GM12878 (cell line): ENCODE data around the gene SRF. TPM values are rescaled to one million over a fixed set of nuclear protein-coding genes. Genes with fewer than 3 reads are reported as not detected.

Source experiments
- ATAC-seq: fragments of 200-7000 bp; cut with Tn5 transposase; 3 replicates; pipeline ENCODE4 v1.9.1; 2020; ENCODE audit warnings: mild to moderate bottlenecking, moderate library complexity
- BruUV-seq: library from RNA; stranded (reverse); fragments of 400-500 nt; replicated peaks from 2 replicates; lab custom pipeline; 2021; lab: Mats Ljungman, UMichigan
- CTCF ChIA-PET: fragments of 300-600 bp; sonication (Branson Sonifier 250); formaldehyde crosslinking; extraction: SDS; loops from one replicate; lab custom pipeline; 2021; ENCODE audit warnings: inconsistent platforms; lab: Yijun Ruan, JAX
- POLR2A ChIA-PET: fragments of 350-600 bp; formaldehyde crosslinking; extraction: SDS; loops from one replicate; lab custom pipeline; 2021; ENCODE audit warnings: inconsistent platforms; lab: Charles Lee
- RAD21 ChIA-PET: fragments of 300-600 bp; sonication (Branson Sonifier 250); formaldehyde crosslinking; loops from one replicate; lab custom pipeline; 2023; ENCODE audit warnings: antibody characterized with exemption; ENCODE audit not compliant: unreplicated experiment; lab: Charles Lee
- SMC1A ChIA-PET: fragments of 300-600 bp; sonication (Branson Sonifier 250); formaldehyde crosslinking; loops from one replicate; lab custom pipeline; 2023; ENCODE audit not compliant: unreplicated experiment, uncharacterized antibody; lab: Charles Lee
- DNase-seq: peaks from one replicate; pipeline ENCODE4 v3.0.0-alpha.2; 2011; ENCODE audit warnings: low read depth, low spot score
- FAIRE-seq: peaks from 3 replicates; lab custom pipeline; 2011; peaks lifted over from hg19 to GRCh38; lab: Jason Lieb, UNC
- H2AFZ ChIP-seq: 2 replicates; pipeline ENCODE4 v1.6.0; 2011; ENCODE audit warnings: low read depth, low read length, control low read depth; ENCODE audit not compliant: control insufficient read depth
- H3K27ac ChIP-seq: 2 replicates; pipeline ENCODE4 v1.5.1; 2011; ENCODE audit warnings: control low read depth; ENCODE audit not compliant: control insufficient read depth, insufficient read depth
- H3K27me3 ChIP-seq, 2 experiments: replicated peaks in 1 of 2; 2 replicates each; pipeline versions ENCODE4 v1.6.0 to v1.6.1; 2011; ENCODE audit warnings: low read length in 1 of 2; ENCODE audit not compliant: control insufficient read depth in 2 of 2, insufficient read depth in 2 of 2
- H3K36me3 ChIP-seq, 2 experiments: 2 replicates each; pipeline ENCODE4 v1.5.1; 2011; ENCODE audit warnings: low read length in 1 of 2; ENCODE audit not compliant: control insufficient read depth in 2 of 2, insufficient read depth in 2 of 2
- H3K4me1 ChIP-seq: 2 replicates; pipeline ENCODE4 v1.6.1; 2011; ENCODE audit warnings: mild to moderate bottlenecking, low read length, moderate library complexity, mixed read lengths; ENCODE audit not compliant: control insufficient read depth, insufficient read depth
- H3K4me2 ChIP-seq: 2 replicates; pipeline ENCODE4 v1.6.0; 2011; ENCODE audit warnings: control low read depth; ENCODE audit not compliant: control insufficient read depth, insufficient read depth
- H3K4me3 ChIP-seq: fragments of 200-600 bp; sonication (generic); 2 replicates; pipeline ENCODE4 v1.5.1; 2016
- H3K79me2 ChIP-seq: 2 replicates; pipeline ENCODE4 v1.6.0; 2011; ENCODE audit warnings: low read length; ENCODE audit not compliant: control insufficient read depth, insufficient read depth
- H3K9ac ChIP-seq: 2 replicates; pipeline ENCODE4 v1.8.0; 2011; ENCODE audit warnings: low read length, control low read depth, mixed read lengths; ENCODE audit not compliant: control insufficient read depth, insufficient read depth
- H3K9me3 ChIP-seq: replicated peaks from 3 replicates; pipeline ENCODE4 v1.5.1; 2011; ENCODE audit warnings: mild to moderate bottlenecking, low read length; ENCODE audit not compliant: control insufficient read depth, insufficient read depth
- H4K20me1 ChIP-seq: 2 replicates; pipeline ENCODE4 v1.6.0; 2011; ENCODE audit not compliant: control insufficient read depth, insufficient read depth
- BCL11A ChIP-seq: IDR thresholded peaks from 2 replicates; pipeline ENCODE4 v1.6.1; 2011; ENCODE audit warnings: low read depth, low read length
- CBX3 ChIP-seq: fragments of 200-600 bp; sonication (generic); IDR thresholded peaks from 2 replicates; pipeline ENCODE4 v1.6.1; 2016; ENCODE audit warnings: low read depth, borderline replicate concordance
- JUNB ChIP-seq: IDR thresholded peaks from 2 replicates; pipeline ENCODE4 v1.6.1; 2016; ENCODE audit warnings: antibody characterized with exemption, mild to moderate bottlenecking
- KAT2A ChIP-seq: conservative IDR thresholded peaks from 2 replicates; pipeline ENCODE4 v1.6.1; 2011; ENCODE audit warnings: low read depth, low read length; ENCODE audit not compliant: control insufficient read depth
- NFXL1 ChIP-seq: fragments of 450-650 bp; IDR thresholded peaks from 2 replicates; pipeline ENCODE4 v1.6.1; 2017; ENCODE audit warnings: antibody characterized with exemption, mild to moderate bottlenecking, borderline replicate concordance
- PAX8 ChIP-seq: fragments of 450-650 bp; IDR thresholded peaks from 2 replicates; pipeline ENCODE4 v1.6.1; 2017; ENCODE audit warnings: mild to moderate bottlenecking, moderate library complexity
- PML ChIP-seq: IDR thresholded peaks from 2 replicates; pipeline ENCODE4 v1.6.1; 2012; ENCODE audit warnings: low read length, inconsistent platforms
- SIN3A ChIP-seq: IDR thresholded peaks from 2 replicates; pipeline ENCODE4 v1.6.1; 2012; ENCODE audit warnings: low read depth, low read length, improper control_type of control experiment
- SREBF1 ChIP-seq: IDR thresholded peaks from 2 replicates; pipeline ENCODE4 v1.6.1; 2012; ENCODE audit warnings: mild to moderate bottlenecking, low read length
- SREBF2 ChIP-seq: IDR thresholded peaks from 2 replicates; pipeline ENCODE4 v1.6.1; 2012; ENCODE audit warnings: mild to moderate bottlenecking, low read length
- SUZ12 ChIP-seq: fragments of 200-600 bp; sonication (generic); IDR thresholded peaks from one replicate; pipeline ENCODE4 v1.6.1; 2018; ENCODE audit warnings: antibody characterized with exemption, mild to moderate bottlenecking; ENCODE audit not compliant: unreplicated experiment
- ZBTB4 ChIP-seq: fragments of 450-650 bp; formaldehyde crosslinking; IDR thresholded peaks from 2 replicates; pipeline ENCODE4 v1.4.0; 2022; ENCODE audit warnings: mild to moderate bottlenecking, moderate library complexity
- ZNF274 ChIP-seq: IDR thresholded peaks from one replicate; pipeline ENCODE4 v1.8.0; 2011; ENCODE audit not compliant: insufficient read length, insufficient read depth
- WGBS: methylation state at CpG from one replicate; pipeline ENCODE4 v1.1.6; 2016; ENCODE audit warnings: low lambda C conversion rate; ENCODE audit not compliant: insufficient replicate concordance, insufficient coverage; ENCODE audit errors: missing lambda C conversion rate; 5-methylcytosine and 5-hydroxymethylcytosine counted together
- in situ Hi-C: fragments of 300-500 bp; cut with MboI; formaldehyde crosslinking; loops from 9 replicates; pipeline ENCODE4 v1.14.3; 2018; ENCODE audit warnings: mixed read lengths
- intact Hi-C: fragments of 100-400 bp; cut with micrococcal nuclease; formaldehyde crosslinking; loops from one replicate; pipeline ENCODE4 v1.14.2; 2022; ENCODE audit not compliant: unreplicated experiment
- polyA plus RNA-seq, 11 experiments: library from polyadenylated mRNA; depleted of rRNA in 4 of 11; unstranded in 6 of 11; stranded (reverse) in 5 of 11; fragments of >200 nt; fragmentation: Nextera tagmentation in 4 of 11; fragmentation: Illumina TruSeq in 1 of 11; extraction: Ambion mirVana in 4 of 11; extraction: Trizol in 1 of 11; gene quantifications; 1 replicate in 1 of 11; 2 replicates in 10 of 11; pipeline versions ENCODE4 v1.2.1 to v1.2.3, GENCODE V29; 2011 to 2016; ENCODE audit warnings: inconsistent platforms in 2 of 11, missing spikeins in 2 of 11, low read depth in 1 of 11
- total RNA-seq, 4 experiments: library from RNA; depleted of rRNA in 3 of 4; stranded (reverse); fragments of >200 nt in 3 of 4; fragmentation: Illumina TruSeq in 1 of 4; extraction: Trizol in 1 of 4; gene quantifications; 2 replicates each; pipeline versions ENCODE4 v1.2.1 to v1.2.3, GENCODE V29; 2013 to 2021

The SRF gene
- total and polyA plus RNA-seq, 10 of the 15 experiments (the other 5 are each of a cell fraction or from before 2014, with no cell fraction given): 2.3 to 56.3 (median 28.2) TPM

DNA sequence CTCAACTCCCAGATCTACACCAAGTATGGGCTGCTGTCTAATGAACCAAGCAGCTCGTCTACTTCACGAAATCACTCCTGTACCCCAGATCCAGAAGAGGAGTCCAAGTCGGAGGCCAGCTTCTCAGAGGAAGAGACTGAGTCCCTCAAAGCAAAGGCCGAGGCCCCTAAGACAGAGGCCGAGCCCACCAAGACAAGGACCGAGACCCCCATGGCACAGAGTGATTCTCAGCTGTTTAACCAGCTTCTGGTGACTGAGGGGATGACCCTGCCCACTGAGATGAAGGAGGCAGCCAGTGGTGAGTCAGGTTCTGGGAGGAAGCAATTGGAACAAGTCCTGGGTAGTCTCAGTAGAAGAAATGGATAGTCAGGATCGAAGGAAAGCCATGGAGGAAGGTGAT, 16.8 kb downstream of the SRF start:
- Histone ChIP-seq H3K4me3 (no peak overlapping the region), H4K20me1 (no peaks in the 10 kb centered on the region), H2AFZ (no peak overlapping the region), H3K36me3 (peaks cover 0 to 6% of the 10 kb centered on the region in 2 experiments; a peak in 3 of 4 replicates), H3K4me2 (no peak overlapping the region), H3K79me2 (peaks cover 5% of the 10 kb centered on the region), H3K4me1 (peaks cover 9% of the 10 kb centered on the region), H3K27me3 (no peaks in the 10 kb centered on the region), H3K9me3 (no peaks in the 10 kb centered on the region; the same call in 2 of the 3 replicates), H3K9ac (no peak overlapping the region), H3K27ac (no peak overlapping the region)
- in situ Hi-C loops: no loop called here
- no peak for TF ChIP-seq JUNB
- ATAC-seq (no peak), DNase-seq (no peak), FAIRE-seq (no peak)
- CTCF ChIA-PET: no interaction called here
- 91% methylated on average over 7 of the region's 7 CpGs for WGBS
- intact Hi-C loops: no loop called here
- no TSS peak for BruUV-seq
- POLR2A ChIA-PET: no interaction called here
- SMC1A ChIA-PET: no interaction called here
- RAD21 ChIA-PET: no interaction called here

DNA sequence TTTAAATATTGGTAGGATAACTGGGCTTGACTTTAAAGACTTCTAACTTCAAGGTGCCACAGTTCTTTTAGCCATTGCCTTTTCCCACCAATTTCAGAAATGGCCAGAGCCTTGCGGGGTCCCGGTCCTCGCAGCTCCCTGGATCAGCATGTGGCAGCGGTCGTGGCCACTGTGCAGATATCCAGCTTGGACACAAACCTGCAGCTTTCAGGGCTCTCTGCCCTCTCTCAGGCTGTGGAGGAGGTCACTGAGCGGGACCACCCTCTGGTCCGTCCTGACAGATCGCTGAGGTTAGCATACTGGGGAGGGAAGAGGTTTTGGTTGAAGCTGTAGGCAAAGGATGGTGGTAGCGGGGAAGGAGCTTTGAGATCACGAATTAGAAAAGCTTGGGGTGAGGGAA, 17.4 kb downstream of the SRF start:
- intact Hi-C loops: no loop called here
- WGBS: 97% methylated on average over 10 of the region's 10 CpGs
- DNase-seq (no peak), ATAC-seq (no peak), FAIRE-seq (no peak)
- ChIA-PET POLR2A (no interaction called here), SMC1A (interaction anchor here (0.7 kb wide), 1 partner anchor 975 kb away, joined by 3 read pairs; no protein-coding TSS in a partner anchor), CTCF (interaction anchor here (0.7 kb wide), 1 partner anchor 51 kb away, joined by 3 read pairs; no protein-coding TSS in a partner anchor), RAD21 (no interaction called here)
- Histone ChIP-seq H3K79me2 (peaks cover under 1% of the 10 kb centered on the region), H3K4me3 (no peak overlapping the region), H2AFZ (no peak overlapping the region), H3K9ac (no peak overlapping the region), H4K20me1 (no peaks in the 10 kb centered on the region), H3K4me1 (peaks cover 4% of the 10 kb centered on the region), H3K27me3 (no peaks in the 10 kb centered on the region), H3K4me2 (no peak overlapping the region), H3K9me3 (no peaks in the 10 kb centered on the region; the same call in 2 of the 3 replicates), H3K36me3 (peaks cover under 1 to 6% of the 10 kb centered on the region in 2 experiments), H3K27ac (no peak overlapping the region)
- BruUV-seq: no TSS peak
- in situ Hi-C loops: no loop called here
- TF ChIP-seq SIN3A (no peak), SREBF2 (no peak), NFXL1 (no peak), ZBTB4 (no peak), ZNF274 (no peak), SREBF1 (no peak), CBX3 (no peak), SUZ12 (no peak), PML (no peak), KAT2A (no peak), PAX8 (no peak), BCL11A (no peak)
